GM19455 (cell line): ENCODE measurements around the gene KRTAP5-3.

Source experiments
- ATAC-seq: cut with Tn5 transposase; IDR thresholded peaks from one replicate; pipeline ENCODE4 v1.9.1; 2021; ENCODE audit not compliant: unreplicated experiment

KRTAP5-3 gene

GRCh38 chr11:1566381-1567051 lies 41.7 kb downstream of the KRTAP5-3 start:
- ATAC-seq: no peak

- no peak for ATAC-seq
These were observed 42.4 kb downstream of the KRTAP5-3 start for GRCh38 chr11:1565904-1566247.

- ATAC-seq: no peak
These were observed 42.9 kb downstream of the KRTAP5-3 start for GRCh38 chr11:1565173-1565903.

GRCh38 chr11:1564535-1565172 lies 43.6 kb downstream of the KRTAP5-3 start:
- no peak for ATAC-seq

GRCh38 chr11:1563697-1564534 lies 44.3 kb downstream of the KRTAP5-3 start:
- ATAC-seq: no peak

GRCh38 chr11:1563149-1563638 lies 45.1 kb downstream of the KRTAP5-3 start:
- ATAC-seq: no peak

GRCh38 chr11:1562469-1563148 lies 45.7 kb downstream of the KRTAP5-3 start:
- ATAC-seq: no peak

- no peak for ATAC-seq
These were observed 46.3 kb downstream of the KRTAP5-3 start for GRCh38 chr11:1561955-1562354.

GRCh38 chr11:1561266-1561665 lies 47.0 kb downstream of the KRTAP5-3 start:
- ATAC-seq: no peak

- no peak for ATAC-seq
These were observed 47.5 kb downstream of the KRTAP5-3 start for GRCh38 chr11:1560649-1561251.

- ATAC-seq: no peak
These were observed 48.1 kb downstream of the KRTAP5-3 start for GRCh38 chr11:1560002-1560648.

- ATAC-seq: no peak
These were observed 48.9 kb downstream of the KRTAP5-3 start for GRCh38 chr11:1559111-1559951.

GRCh38 chr11:1558775-1559110 lies 49.5 kb downstream of the KRTAP5-3 start:
- no peak for ATAC-seq

GRCh38 chr11:1557904-1558774 lies 50.1 kb downstream of the KRTAP5-3 start:
- no peak for ATAC-seq
